Measurements from ENCODE around the gene SLC6A16.
A peak's percentile ranks its signal among the peaks of the same experiment; 100 is the strongest.

- TF ChIP-seq CTCF (IDR thresholded peaks at IDR 0.05) (peak in 2 of 4 experiments; percentile 24 to 30), POLR2A (IDR thresholded peaks at IDR 0.05) (no peak)
Observed at GRCh38 chr19:49327878-49328544, 3.0 kb upstream of the SLC6A16 start.
